ENCODE results near the gene ASIC1. TPM values are rescaled to one million over a fixed set of nuclear protein-coding genes. Genes with fewer than 3 reads are reported as not detected.
A peak's percentile ranks its signal among the peaks of the same experiment; 100 is the strongest.
"Not testable (repeated sequence)": the region's sequence is repeated elsewhere in the genome, so short reads cannot be mapped to it uniquely, and the experiment has no call there.

Gene ASIC1
- total RNA-seq, 2 donors from 2014 or later = 4.2 to 5.2 TPM

DNA sequence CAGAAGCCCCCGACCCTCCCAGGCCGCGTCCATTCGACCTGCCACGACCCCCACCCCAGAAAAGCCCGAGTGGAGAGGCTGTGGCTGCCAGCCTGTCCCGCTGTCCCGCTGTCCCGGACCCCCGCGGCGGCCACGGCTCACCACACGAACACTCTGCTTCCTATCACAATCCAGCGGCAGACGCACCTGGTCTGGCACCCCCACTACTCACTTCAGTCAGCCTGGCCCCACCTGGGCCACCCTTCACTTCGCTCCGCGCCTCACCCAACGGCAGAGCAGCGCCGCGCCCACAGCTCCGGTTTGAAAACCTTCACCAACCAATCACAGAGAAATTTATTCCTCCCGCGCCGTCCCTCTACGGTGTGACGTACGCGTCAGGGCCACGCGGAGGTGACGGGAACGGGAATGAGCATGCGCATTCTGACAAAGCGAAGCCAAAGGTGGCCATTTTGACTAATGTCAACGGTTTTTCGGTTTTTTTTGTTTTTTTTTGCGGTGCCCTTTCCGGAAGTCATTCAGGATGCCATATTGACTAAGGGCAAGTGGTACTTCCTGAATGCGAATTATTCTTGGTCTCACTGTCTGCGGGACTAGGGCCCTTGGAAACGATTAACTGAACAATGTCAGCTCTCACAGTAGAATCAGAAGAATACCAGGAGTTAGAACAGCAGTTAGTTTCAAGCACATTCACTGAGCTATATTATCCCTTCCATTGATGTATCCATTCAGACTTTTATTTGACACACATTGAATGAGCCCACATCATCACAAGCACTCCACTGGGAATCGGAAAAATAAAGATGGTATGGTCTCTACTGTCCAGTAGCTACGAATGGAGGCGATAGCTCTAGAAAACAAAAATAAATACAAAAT is 32.0 kb upstream of the ASIC1 start, which contains the start of gene RACGAP1:
TSS of gene RACGAP1 (minus strand) at position 308 of the 873 bp plus-strand sequence. CDS start 8,779 bp downstream, outside the sequence.
- Histone ChIP-seq H3K27me3 (ENCODE audit: control insufficient read depth, insufficient read depth, low read length, poor library complexity, severe bottlenecking) (no peaks in the 10 kb centered on the region), H3K36me3 (ENCODE audit: control insufficient read depth, insufficient read depth, low read length) (peaks cover 7% of the 10 kb centered on the region), H3K9me3 (ENCODE audit: control insufficient read depth, low read length) (no peaks in the 10 kb centered on the region), H3K27ac (ENCODE audit: low read depth, low read length) (peak within 1 kb of the TSS; percentile 12), H3K9ac (ENCODE audit: extremely low read depth, low read length, poor library complexity, severe bottlenecking) (peak within 1 kb of the TSS; percentile 74), H3K4me1 (ENCODE audit: control insufficient read depth, insufficient read depth, low read length) (no peaks in the 10 kb centered on the region), H3K4me3 (ENCODE audit: low read length) (peak within 1 kb of the TSS; percentile 95)
- H3K4me1 Mint-ChIP-seq = peaks cover 2% of the 10 kb centered on the region
- TF ChIP-seq, protein P1, sequence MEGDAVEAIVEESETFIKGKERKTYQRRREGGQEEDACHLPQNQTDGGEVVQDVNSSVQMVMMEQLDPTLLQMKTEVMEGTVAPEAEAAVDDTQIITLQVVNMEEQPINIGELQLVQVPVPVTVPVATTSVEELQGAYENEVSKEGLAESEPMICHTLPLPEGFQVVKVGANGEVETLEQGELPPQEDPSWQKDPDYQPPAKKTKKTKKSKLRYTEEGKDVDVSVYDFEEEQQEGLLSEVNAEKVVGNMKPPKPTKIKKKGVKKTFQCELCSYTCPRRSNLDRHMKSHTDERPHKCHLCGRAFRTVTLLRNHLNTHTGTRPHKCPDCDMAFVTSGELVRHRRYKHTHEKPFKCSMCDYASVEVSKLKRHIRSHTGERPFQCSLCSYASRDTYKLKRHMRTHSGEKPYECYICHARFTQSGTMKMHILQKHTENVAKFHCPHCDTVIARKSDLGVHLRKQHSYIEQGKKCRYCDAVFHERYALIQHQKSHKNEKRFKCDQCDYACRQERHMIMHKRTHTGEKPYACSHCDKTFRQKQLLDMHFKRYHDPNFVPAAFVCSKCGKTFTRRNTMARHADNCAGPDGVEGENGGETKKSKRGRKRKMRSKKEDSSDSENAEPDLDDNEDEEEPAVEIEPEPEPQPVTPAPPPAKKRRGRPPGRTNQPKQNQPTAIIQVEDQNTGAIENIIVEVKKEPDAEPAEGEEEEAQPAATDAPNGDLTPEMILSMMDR (conservative IDR thresholded peaks at IDR 0.05) = no peak
- H3K36me3 Mint-ChIP-seq (ENCODE audit: low read depth) = no peaks in the 10 kb centered on the region
- peak within 1 kb of the TSS; percentile 94 for H3K27ac Mint-ChIP-seq
- H3K4me3 Mint-ChIP-seq = peak within 1 kb of the TSS; percentile 95
- peak; percentile 100 for DNase-seq
- WGBS, 2 experiments (ENCODE audit: insufficient coverage in 1 of 2, insufficient read length in 1 of 2) = 1 to 5% methylated on average over 18 to 46 of the region's 47 CpGs
- no peaks in the 10 kb centered on the region for H3K9me3 Mint-ChIP-seq
- no peaks in the 10 kb centered on the region for H3K27me3 Mint-ChIP-seq (ENCODE audit: insufficient read depth)

DNA sequence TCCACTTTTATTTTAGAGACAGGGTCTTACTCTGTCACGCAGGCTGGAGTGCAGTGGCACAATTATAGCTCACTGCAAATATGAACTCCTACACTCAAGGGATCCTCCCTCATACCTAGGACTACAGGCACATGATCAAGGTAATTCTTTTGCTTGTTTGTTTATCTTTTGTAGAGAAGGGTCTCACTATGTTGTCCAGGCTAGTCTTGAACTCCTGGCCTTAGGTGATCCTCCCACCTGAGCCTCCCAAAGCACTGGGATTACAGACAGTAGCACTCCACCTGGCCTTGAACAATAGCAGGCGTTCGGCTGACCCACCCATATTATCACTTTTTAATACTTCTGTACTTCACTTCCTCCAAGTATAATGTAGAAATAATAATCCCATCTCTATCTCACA is 30.7 kb upstream of the ASIC1 start:
- Mint-ChIP-seq H3K9me3 (no peaks in the 10 kb centered on the region), H3K4me1 (peaks cover 2% of the 10 kb centered on the region), H3K27ac (no peak overlapping the region), H3K27me3 (ENCODE audit: insufficient read depth) (peaks cover 3% of the 10 kb centered on the region), H3K36me3 (ENCODE audit: low read depth) (no peaks in the 10 kb centered on the region), H3K4me3 (no peak overlapping the region)
- DNase-seq = no peak
- no peak overlapping the region for H3K4me3 ChIP-seq (ENCODE audit: low read length)
- no peaks in the 10 kb centered on the region for H3K4me1 ChIP-seq (ENCODE audit: control insufficient read depth, insufficient read depth, low read length)
- no peak overlapping the region for H3K9ac ChIP-seq (ENCODE audit: extremely low read depth, low read length, poor library complexity, severe bottlenecking)
- H3K9me3 ChIP-seq (ENCODE audit: control insufficient read depth, low read length) = no peaks in the 10 kb centered on the region
- TF ChIP-seq, protein P1 (conservative IDR thresholded peaks at IDR 0.05) = no peak
- no peaks in the 10 kb centered on the region for H3K27me3 ChIP-seq (ENCODE audit: control insufficient read depth, insufficient read depth, low read length, poor library complexity, severe bottlenecking)
- WGBS, 2 experiments (ENCODE audit: insufficient coverage in 1 of 2, insufficient read length in 1 of 2) = 91% methylated on average over 3 of the region's 3 CpGs; no CpG with 5 or more reads in 1 of the 2 experiments
- H3K36me3 ChIP-seq (ENCODE audit: control insufficient read depth, insufficient read depth, low read length) = peaks cover 7% of the 10 kb centered on the region
- H3K27ac ChIP-seq (ENCODE audit: low read depth, low read length) = no peak overlapping the region

- not testable (repeated sequence) for H3K4me3 Mint-ChIP-seq; H3K36me3 ChIP-seq (ENCODE audit: control insufficient read depth, insufficient read depth, low read length); H3K27me3 ChIP-seq (ENCODE audit: control insufficient read depth, insufficient read depth, low read length, poor library complexity, severe bottlenecking); H3K27ac Mint-ChIP-seq; H3K27ac ChIP-seq (ENCODE audit: low read depth, low read length); H3K9me3 ChIP-seq (ENCODE audit: control insufficient read depth, low read length); H3K36me3 Mint-ChIP-seq (ENCODE audit: low read depth); H3K9ac ChIP-seq (ENCODE audit: extremely low read depth, low read length, poor library complexity, severe bottlenecking); H3K4me1 ChIP-seq (ENCODE audit: control insufficient read depth, insufficient read depth, low read length); H3K4me3 ChIP-seq (ENCODE audit: low read length); H3K4me1 Mint-ChIP-seq; H3K27me3 Mint-ChIP-seq (ENCODE audit: insufficient read depth); H3K9me3 Mint-ChIP-seq
- peak; percentile 28 for DNase-seq
- WGBS, 2 experiments (ENCODE audit: insufficient coverage in 1 of 2, insufficient read length in 1 of 2) = 89 to 100% methylated on average over 1 to 9 of the region's 9 CpGs
Measured at GRCh38 chr12:50030449-50030848, 26.9 kb upstream of the ASIC1 start.
